Stimulated activated CD8-positive, alpha-beta memory T cell treated with anti-CD3 and anti-CD28 coated beads, Interleukin-15, amount 100 ng/mL, for 24 hours (primary cell): ENCODE data around the gene CDC25C.

Experiments used
- DNase-seq: peaks from one replicate; pipeline ENCODE4 v3.0.0-alpha.2; 2020; ENCODE audit warnings: low read depth

The CDC25C gene

DNA sequence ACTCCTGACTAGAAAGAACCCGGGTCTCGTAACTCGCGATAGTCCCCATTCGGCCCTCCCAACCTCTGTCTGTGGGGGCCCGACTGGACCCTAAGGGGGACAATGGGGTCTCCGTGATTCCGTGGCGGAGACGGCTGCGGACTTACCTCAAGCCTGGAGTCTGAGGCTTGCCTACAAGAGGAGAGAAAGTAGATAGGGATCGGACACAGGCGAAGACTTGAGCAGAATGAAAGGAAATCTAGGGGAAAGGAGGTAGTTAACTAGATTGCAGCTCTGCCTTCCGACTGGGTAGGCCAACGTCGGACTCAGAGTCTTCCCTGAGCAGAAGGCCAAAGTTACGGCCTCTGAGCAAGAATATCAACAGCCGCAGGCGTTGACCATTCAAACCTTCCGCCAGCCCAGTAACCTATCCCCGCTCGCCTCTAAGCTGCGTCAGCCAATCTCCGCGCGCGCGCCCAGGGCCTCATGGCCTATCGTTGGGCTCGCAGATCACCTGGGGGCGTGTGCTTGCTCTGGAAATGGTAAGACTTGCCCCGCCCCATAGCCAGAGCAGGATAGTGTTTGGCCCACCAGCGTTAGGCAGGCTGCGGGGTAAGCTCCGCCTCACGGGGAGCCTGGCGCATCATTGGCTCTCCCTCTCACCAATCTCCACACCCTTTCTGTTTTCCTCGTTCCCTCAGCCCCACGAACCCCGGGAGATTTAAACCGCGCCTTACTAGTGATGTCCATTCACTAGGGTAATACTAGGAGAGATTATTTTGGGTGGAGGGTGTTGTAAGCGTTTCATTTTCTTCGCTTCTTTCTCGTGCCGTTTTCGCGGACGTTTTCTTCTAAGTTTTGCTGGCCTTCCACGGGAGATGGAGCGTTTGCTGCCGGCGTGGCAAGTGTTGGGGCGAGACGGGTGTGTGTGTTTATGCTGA, at the start of gene CDC25C:
CDC25C (minus strand) TSS at position 356 of the 920 bp plus-strand sequence. CDS start 624 bp downstream, outside the sequence.
- peak; percentile 84 for DNase-seq

DNA sequence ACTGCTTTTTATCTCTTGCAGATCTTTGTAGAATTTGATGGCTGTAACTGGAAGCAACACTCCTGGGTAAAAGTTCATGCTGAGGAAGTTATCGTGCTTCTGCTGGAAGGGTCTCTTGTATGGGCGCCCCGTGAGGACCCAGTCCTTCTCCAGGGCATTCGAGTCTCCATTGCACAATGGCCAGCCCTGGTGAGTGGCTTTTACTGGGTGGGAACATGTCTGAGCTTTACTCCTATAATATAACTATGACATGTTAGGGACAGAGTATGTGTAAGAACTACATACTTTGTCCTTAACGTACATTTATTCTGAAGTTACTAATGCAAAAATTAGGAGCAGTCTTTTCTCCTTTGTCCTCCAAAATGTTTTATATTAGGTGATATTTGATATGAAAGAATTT, 41.0 kb upstream of the CDC25C start:
- DNase-seq, result no peak

DNA sequence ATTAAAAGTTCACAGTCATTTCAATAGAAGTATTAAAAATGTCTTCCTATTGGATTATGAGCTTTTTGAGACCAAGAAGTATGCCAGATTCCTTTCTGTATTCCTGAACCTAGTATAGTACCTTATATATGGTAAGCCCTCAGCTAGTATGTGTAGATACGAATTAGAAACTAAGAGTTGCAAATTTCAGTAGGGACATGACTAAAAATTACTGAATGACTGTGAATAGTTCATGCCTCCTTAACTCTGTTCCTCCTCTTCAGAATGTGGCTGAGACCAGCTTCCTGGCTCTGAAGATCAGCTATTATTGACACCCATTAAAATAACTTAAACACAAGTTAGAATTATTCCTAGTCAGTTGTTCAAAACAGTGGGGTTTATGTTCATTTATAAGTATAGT, 40.6 kb upstream of the CDC25C start:
- DNase-seq, result no peak

DNA sequence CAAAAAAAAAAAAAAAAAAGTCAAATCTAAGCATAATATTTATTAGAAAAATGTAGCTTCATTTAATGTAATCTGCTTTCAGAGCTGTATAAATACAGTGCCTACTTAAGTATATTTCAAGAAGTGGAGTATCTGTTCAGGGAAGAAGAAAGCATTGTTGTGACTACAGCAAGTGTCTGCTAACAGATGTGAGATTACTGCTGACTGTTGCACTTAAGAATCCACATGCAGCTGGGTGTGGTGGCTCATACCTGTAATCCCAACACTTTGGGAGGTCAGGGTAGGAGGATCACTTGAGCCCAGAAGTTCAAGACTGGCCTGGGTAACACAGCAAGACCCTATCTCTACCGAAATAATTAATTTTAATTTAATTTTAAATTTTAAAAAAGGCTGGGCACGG, 39.9 kb upstream of the CDC25C start:
- no peak for DNase-seq

DNA sequence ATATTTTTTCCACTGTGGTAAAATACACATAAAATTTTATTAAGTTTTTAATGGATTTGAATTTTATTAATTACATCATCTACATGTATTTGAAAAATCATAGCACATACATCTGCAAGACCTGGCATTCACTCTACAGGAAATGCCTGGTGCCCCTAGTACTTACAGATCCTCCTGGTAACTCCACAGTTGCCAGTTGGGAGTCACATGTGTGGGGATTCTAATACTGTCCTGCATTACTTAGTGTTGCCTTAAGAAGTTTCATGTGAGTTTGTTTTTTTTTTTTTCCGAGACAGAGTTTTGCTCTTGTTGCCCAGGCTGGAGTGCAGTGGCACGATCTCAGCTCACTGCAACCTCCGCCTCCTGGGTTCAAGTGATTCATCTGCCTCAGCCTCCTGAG, 38.9 kb upstream of the CDC25C start:
- DNase-seq, result no peak

DNA sequence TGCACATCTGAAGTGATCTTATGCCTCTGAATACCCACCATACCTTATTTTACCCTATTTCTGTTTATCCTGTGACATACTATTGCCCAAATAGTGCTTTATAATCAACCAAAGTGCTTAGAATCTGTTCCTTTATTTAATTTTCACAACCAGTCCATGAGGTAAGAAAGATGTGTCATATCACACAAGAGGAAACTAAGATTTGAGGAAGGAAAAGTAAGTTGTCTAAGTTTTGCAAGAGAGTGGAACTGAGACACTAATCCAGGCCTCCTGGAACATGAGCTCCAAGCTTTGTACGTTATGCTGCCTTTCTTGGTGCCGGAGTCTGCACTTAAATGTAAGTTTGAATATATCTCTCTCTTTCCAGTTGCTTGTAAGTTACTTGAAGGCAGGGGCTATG, 38.1 kb upstream of the CDC25C start:
- no peak for DNase-seq

DNA sequence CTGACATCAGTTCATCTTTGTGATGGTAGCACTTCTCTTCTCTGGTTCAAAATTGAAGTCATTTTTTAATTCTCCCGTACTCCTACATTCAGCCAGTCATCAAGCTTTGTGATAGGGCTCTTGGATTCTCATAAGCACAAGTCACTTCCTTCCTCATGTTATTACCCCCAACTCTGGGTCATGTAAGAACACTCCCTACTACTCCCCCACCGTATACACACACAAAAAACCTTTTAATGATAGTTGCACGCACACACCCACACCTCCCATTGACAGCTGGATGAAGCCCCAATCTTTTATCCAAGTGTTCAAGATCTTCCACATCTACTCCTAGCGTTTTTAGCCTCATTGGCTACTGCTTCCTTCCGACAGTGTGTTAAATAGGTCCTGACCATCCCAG, 37.7 kb upstream of the CDC25C start:
- DNase-seq, result no peak

DNA sequence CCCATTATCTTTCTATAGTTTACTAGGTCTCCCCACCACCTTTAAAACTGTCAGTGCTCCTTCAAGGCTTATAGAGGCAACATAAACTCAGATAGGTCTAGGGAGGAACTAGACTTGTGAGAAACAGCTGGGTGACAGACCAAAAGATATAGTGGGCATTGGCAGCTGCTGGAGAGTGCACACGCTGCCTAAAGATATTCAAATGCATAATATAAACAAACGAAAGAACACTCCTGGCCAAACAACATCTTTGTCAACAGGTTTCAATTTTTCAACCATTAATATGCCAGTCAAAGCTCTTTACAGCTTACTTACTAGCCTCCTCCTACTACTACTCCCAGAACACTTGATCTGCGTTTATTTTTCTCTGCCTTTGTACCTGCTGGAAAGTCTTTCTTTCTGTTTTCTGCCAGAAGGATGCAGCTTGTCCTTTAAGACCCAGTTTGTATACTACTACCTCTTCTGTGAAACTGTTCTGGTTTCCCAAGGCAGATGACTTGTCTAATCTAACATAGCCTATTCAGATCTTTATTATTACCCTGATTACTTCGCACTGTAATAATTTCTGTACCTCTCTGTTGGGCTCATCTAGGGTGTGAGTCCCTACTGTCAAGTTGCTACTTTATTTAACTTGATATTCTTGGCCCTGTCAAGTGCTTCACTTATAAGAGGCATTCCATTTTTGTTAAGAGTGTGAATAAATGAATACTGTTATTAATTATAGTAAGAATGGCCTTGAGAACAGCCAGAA, 35.2 kb upstream of the CDC25C start:
- DNase-seq, result no peak

DNA sequence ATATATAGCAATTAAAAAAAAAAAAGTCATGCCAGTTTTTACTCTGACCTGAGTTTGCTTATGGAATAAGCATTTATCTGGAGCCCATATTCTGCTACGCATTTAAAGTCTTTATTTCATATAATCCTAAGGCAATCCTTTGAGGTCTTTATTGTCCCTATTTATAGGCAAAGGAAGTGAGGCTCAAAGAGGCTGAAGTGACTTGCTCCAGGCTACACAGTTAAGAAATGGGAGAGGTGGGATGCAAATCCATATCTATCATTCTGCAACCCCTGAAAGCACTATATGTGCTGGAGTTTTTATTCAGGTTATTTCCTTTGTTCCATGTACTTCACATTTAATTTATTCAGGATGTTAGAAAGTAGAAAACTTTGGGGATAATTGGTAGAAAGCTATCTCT, 33.0 kb upstream of the CDC25C start:
- no peak for DNase-seq

DNA sequence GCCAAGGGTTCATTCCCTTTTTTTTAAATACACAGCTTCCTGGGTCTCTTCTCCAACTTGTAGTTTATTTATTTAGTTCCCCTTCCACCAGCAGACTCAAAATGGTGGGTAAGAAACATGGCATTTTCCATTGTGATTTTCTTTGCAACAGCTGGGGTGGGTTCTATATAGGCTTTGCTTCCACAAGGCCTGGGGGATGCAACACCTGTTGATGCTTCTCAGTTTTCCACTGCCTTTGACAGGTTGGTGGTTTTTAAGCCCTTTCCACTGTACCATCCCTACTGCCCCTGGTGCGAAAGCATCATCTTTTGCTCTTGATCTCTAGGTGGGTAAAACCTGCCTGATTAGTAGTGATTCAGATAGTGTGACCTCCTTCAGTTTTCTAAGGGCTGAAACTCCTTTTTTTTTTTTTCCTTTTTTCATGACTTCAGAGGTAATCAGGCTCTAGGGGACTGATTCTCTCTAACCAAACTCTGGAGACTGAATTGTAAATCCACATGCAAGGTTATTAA, 29.4 kb upstream of the CDC25C start:
- DNase-seq, result no peak

DNA sequence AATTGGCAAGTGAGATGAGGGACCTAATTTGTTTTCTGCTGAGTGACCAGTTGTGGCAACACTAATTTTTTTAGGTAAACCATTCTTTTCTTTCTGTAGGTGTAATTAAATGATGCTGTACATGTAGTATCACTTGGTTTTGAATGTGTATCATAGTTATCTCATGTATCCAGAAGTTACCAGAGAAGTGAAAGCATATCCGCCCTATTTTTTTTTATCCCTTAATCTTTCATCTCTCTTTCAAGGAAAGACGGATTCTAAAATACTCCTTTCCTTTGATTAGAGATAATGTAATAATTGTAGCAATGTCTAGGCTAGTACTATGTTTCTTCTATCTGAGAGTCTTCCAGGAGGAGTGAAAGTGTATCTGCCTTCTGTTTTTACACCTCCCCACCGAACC, 28.0 kb upstream of the CDC25C start:
- DNase-seq, result no peak

DNA sequence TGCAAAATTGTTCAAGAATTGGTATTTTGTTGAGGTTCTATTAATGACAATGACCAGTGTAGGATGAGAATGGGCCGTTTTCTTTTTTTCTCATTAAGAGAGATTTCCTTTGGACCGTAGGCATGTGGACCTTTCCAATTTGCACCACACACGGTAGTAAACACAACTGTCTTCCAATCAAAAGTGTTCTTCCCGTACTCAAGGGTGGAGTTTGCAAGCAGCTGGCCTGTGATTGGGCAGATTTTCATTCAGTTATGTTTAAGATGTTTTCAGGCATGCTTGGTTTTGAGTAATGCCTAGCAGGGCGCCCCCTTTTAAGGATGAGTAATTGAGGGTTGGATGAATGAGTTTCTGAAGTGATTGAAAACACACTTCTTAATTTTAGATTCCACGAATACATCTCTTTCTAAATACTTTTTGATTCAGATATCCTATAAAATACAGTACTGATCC, 23.3 kb upstream of the CDC25C start:
- DNase-seq, result no peak

DNA sequence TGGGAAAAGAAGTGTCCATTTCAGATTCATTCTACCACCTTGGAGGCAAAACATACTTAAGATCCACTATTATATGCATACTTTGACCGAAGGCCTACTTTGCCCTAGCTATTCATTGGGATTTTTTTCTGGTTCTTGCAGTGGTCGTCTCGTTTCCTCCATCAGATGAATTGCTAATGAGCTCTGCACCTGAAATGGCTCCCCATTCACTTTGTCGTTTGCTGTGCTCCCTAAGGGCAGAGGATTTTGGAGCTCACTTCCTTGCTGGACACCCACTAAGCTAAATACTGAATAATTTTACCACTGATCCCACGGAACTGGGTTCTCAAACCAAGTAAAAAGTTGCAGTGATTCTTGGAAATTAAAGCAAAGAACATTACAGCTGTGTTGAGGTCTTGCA, 22.8 kb upstream of the CDC25C start:
- DNase-seq, result no peak

DNA sequence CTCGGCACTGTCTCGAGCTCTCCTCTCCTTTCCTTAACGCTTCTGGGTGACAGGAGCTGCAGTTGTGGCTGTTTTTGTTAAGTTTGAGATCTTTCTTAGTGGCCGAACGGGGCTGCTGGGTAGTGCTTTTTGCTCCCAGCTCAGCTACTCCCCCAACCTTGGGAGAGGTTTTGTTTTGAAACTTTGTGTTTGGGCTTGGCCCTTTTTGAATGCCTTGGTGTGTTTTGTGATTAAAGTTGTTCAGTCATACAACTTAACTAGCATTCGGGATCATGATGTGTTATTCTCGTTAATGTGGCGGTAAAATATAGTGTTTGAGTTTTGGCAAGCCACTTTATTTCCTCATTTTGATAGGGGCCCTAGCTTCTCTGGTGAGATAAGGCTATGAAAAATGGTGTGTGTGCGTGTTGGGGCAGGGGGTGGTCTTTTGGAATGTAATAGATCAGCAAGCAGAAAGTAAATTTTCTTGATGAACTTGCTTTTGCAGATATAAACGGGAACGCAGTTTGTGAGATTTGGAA, 22.0 kb upstream of the CDC25C start:
- DNase-seq, result no peak

DNA sequence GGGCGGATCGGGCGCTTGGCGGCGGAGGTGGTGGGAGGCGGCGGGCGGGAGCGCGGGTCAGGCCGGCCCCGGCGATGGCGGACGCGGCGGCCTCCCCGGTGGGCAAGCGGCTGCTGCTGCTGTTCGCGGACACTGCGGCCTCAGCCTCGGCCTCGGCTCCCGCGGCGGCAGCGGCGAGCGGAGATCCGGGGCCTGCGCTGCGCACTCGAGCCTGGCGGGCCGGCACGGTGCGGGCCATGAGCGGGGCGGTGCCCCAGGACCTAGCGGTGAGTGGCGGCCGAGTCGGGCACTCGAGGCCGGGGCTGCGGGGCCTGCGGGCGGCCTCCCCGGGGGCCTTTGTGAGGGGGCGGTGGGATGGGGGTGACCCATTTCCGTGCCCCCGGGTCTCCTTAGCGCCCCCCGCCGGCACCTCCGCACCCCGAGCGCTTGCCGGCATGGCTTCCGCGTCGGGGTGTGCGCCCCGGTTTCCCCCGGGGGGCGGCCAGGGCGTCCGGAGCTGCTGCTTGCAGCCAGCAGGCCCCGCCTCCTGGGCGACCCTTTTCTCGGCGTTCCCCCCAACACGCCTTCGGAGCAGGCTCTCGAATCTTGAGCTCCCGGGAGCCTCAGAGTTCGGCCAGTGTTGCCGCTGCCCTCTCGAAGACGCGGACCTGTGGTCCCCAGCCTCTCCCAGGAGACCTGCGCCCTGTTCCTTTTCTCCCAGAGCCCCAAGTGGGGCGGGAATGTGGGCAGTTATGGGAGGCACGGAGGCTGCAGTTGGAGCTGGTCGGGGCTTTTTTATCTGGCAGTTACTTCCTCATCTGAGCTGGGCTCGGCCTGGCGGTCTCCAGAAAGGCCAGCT, 21.3 kb upstream of the CDC25C start:
- DNase-seq, result peak; percentile 48

DNA sequence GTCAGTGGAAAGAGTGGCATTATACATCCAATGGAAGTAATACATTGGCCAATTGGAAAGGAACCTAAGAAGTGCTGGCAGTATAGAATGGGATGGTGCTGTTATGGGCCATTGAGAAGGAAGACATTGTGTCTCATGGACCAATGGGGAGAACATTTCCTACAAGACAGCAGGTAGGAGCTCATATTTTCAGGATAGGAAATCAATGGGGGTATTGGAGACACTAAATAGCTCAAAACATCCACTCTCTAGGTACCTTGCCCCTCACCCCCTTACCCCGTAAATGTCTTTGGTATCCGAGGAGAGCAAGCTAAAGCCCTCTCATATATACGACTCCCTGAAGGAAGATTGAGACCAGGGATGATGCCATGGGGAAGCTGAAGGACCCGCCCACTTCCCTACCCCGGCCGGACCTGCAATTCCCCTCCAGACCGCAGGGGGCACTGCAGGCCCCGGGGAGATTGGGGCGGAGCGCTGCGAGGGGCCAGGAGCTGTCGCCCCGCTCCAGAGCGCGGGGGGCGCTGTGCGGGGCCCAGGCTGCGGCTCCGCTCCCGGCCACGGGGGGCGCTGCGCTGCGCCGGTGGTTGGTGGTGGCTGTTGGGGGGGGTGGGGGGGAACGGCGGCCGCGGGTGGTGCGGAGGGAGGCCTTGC, 20.6 kb upstream of the CDC25C start, which contains the start of gene KDM3B:
KDM3B (plus strand) TSS at position 615 of the 651 bp plus-strand sequence. CDS start 111 bp downstream, outside the sequence.
- peak; percentile 96 for DNase-seq

DNA sequence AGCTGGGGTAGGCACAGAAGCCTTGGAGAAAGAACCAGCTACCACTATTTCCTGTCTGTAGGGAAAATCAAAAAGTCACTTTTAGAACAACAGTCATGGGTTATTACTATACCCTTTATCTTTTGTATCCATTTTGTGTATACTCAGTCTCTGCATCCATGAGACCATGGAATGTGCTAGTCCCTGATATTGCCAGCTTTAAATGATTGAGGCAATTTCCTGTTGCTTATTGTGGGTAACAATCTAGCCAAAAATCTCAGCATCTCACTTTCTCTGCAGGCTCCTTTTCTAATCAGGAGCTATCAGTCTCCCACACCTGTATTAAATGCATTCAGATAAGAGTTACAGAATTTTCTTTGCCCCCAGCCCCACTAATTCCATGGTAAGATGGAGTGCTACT, 19.9 kb upstream of the CDC25C start:
- DNase-seq, result no peak

DNA sequence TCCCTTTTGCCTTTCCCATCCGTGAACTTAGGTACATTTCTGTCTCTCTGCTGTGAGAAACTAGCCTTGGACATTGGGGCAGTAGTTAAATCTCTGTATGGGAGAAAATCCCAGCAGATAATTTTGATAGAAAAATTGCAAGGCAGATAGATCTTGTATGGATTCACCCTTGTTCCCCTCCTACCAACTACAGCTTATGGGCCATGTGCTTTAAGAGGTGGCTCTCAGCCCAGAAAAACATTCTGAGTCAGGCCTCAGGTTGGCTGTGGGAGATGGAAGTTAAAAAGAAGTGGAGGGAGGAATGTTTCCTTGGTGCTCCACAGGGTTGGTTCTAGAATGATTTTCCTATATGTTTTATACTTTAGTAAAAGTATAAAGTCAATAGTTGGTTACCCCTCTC, 19.5 kb upstream of the CDC25C start:
- DNase-seq, result no peak

DNA sequence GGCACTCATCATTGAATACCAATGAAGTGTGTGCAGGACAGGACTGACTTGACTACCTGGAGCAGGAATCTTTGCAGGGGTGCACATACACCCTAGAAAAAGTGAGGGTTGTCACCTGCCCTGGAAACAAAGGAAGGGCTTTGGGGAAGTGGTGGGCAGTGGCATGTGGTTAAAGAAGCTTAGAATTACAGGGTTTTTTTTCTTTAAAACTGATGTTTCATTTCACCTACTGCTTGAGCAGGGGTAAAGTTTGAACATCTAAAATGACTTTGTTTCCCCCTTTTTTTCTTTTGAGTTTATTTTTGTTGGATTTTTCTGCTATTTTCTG, 18.9 kb upstream of the CDC25C start:
- no peak for DNase-seq

DNA sequence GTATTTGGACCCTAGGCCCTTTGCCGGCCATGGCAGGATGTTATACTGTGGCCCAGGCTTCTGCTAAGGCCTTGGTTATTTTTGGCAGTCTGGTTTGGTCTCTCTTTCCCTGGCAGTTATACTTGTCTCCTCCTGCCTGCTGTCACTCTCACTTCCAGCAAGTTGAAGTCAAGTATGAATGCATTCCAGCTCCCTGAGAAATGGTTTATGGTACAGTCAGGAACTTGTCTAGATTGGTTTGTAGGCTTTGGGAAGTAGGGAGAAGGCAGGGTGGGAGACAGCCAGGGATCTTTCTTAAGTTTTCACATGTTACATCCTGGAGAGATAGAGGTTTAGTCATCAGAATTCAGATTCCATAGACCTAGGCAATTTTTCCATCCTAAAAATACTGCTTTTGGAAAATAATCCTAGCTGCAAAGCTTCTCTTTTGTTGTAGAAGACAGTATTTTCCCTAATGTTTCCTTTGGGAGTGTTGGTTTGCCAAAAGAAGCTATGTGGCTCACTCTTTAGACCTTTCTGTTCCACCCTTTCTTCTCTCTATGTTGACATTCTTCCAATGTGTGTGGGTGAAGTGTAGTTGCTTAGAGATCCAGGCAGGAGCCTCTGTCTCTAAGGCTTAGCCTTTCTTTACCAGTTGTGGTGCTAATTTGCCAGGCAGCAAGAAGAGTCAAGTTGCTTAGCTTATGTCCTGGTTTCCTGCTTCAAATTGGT, 18.4 kb upstream of the CDC25C start:
- DNase-seq, result no peak

DNA sequence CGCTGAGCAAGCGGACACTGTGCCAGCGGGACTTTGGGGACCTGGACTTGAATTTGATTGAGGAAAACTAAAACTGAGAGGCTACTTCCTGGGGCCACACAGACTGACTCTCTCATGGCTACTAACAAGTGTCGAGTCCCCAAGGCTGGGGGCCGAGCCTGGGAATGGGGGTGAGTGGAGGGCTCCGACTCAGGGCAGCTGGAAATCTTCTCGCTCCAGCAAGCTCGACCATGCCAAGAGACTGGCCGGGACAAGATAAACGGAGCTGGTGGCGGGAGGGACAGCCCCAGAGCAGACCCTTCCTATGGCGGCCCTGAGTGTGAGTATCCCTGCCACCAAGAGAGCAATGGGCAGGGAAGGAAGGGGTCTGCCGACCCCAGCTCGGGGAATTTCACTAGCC, 15.3 kb upstream of the CDC25C start:
- DNase-seq, result no peak
